ENCODE data around the gene CEACAM21.

DNA sequence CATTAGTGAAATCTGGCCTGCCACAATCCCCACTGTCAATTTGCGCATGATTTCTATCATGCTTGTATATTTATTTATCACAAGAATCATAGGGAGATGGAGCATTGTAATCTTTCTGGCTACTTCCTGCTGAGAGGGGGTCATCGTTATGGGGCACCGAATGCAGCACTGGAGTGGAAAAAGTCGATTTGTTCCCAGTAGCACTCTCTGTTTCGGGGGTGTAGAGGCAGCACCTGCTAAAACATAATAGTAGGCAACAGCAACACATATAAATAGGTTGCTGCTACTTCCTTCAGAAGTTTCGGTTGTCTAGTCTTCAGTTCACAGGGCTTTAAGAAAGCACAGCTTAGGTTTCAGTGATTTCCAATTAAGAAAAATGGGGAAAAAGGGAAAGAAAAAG, 23.4 kb upstream of the CEACAM21 start:
- TF ChIP-seq, protein P1, sequence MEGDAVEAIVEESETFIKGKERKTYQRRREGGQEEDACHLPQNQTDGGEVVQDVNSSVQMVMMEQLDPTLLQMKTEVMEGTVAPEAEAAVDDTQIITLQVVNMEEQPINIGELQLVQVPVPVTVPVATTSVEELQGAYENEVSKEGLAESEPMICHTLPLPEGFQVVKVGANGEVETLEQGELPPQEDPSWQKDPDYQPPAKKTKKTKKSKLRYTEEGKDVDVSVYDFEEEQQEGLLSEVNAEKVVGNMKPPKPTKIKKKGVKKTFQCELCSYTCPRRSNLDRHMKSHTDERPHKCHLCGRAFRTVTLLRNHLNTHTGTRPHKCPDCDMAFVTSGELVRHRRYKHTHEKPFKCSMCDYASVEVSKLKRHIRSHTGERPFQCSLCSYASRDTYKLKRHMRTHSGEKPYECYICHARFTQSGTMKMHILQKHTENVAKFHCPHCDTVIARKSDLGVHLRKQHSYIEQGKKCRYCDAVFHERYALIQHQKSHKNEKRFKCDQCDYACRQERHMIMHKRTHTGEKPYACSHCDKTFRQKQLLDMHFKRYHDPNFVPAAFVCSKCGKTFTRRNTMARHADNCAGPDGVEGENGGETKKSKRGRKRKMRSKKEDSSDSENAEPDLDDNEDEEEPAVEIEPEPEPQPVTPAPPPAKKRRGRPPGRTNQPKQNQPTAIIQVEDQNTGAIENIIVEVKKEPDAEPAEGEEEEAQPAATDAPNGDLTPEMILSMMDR (conservative IDR thresholded peaks at IDR 0.05; ENCODE audit: low read length), result no peak
- TF ChIP-seq EZH2phosphoT487 (IDR thresholded peaks at IDR 0.05; ENCODE audit: borderline replicate concordance, low read depth, low read length), result no peak

Data from OCI-LY7 (cell line).